Activated CD8-positive, alpha-beta memory T cell treated with anti-CD3 and anti-CD28 coated beads for 4 hours (primary cell): ENCODE measurements around the gene TOMM20.

Source experiments
- DNase-seq, 2 donors: peaks; one replicate each; pipeline ENCODE4 v3.0.0-alpha.2; 2020; ENCODE audit warnings: low read depth in 2 of 2

The TOMM20 gene

DNA sequence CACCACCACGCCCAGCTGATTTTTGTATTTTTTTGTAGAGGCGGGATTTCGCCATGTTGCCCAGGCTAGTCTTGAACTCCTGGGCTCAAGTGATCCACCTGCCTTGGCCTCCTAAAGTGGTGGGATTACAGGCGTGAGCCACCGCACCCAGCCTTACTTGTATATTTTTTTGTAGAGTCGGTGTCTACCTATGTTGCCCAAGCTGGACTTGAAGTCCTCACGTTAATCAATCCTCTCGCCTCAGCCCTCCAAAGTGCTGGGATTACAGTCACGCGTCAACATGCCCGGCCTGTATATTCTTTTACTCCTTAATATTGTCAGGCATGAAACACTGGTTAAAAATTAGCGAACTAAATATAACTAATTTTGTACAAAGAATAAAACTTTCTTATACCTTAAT, 5.5 kb upstream of the TOMM20 start:
- DNase-seq: no peak

GRCh38 chr1:235133086-235133485, 4.4 kb upstream of the TOMM20 start:
- DNase-seq: no peak

GRCh38 chr1:235131961-235132360, 3.3 kb upstream of the TOMM20 start:
- no peak for DNase-seq

DNA sequence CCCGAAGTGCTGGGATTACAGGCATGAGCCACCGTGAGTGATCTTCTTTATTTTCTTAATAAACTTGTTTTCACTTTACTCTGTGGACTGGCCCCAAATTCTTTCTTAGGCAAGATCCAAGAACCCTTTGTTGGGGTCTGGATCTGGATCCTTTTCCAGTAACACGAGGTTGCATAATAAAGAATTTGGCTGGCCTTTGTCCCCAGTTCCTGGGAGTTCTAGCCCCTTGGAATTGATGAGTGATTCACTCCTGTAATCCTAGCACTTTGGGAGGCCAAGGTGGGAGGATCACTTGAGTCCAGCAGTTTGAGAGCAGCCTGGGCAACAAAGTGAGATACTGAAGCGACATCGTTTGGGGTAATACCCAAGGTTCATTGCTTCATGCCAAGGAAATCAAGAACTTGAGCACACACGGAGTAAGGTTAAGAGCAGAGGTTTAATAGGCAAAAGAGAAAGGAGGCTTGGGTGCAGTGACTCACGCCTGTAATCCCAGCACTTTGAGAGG, 2.2 kb upstream of the TOMM20 start:
- DNase-seq: no peak

- DNase-seq: no peak
Observed at GRCh38 chr1:235129774-235130570, 1.3 kb upstream of the TOMM20 start.

DNA sequence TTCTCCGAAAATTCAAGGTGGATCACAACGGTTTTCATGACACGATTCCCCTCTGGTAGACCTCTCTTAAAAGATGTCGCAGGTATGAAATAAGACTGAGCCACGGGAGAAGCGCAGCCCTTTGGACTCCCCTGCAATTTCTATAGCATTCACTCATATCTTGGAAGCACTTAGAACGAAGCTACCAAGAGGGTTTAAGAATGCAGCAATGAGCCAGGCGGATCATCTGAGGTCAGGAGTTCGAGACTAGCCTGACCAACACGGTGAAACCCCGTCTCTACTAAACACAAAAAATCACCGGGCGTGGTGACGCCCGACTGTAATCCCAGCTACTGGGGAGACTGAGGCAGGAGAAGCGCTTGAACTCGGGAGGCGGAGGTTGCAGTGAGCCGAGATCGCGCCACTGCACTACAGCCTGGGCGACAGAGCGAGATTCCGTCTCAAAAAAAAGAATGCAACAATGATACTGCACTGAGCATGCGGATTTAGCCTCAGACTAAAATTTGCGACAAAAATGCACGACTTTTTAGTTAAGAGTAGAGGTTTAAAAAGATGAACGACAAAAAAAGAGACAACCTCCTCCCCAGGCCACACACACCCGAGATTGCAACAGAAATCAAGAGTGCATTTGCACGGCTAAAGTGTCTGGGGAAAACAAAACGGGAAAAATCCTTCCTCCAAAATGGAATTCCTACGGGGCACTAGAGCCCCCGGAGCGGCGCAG, 743 bp downstream of the TOMM20 start:
- DNase-seq: no peak

DNA sequence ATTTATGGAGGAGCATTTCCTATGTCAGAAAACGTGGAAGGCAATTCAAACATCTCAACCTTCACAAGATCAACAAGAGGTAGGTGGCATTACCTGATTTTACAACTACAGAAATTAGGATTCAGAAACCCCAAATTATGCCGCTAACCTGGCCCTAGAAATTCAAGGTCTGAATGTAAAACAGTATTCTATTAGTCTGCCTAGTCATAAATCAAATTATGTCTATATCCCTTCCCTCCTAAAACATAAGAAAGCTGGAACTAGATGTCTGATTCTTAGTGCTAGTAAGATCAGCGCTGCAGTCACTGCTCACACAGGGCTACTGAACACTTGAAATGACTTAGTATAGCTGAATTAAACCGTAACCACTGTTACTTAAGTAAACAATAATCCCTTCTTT, 1.4 kb downstream of the TOMM20 start:
- no peak for DNase-seq

GRCh38 chr1:235124665-235125064, 4.0 kb downstream of the TOMM20 start:
- no peak for DNase-seq

DNA sequence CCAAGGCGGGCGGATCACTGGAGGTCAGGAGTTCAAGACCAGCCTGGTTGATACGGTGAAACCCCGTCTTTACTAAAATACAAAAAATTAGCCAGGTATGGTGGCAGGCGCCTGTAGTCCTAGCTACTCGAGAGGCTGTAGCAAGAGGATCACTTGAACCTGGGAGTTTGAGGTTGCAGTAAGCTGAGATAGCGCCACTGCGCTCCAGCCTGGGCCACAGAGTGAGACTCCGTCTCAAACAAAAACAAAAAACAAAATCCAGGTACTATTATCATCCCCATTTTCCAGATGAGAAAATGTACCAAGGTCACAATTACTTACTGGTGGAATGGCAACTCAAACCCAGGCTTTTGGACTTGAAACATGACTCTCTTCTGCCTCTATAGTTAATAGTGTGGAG, 4.5 kb downstream of the TOMM20 start:
- DNase-seq: no peak

DNA sequence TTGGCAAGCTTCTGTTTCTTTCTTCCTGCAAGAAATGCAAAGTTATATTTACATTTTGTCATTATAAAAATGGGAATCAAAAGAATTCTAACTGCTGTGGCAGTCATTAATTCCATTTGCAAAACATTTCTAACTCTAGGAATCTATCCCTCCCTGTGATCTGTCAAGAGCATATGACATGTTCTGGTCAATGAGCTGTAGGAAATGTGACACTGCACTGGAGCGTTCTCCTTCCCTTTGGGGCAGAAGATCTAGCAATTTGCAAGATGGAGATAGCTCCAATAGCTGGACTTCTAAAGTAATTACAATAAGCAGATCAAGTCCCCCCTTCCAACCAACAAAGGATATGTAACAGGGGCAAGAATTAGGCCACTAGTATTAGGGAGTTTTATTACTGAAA, 6.3 kb downstream of the TOMM20 start:
- no peak for DNase-seq

GRCh38 chr1:235113183-235113917, 15.3 kb downstream of the TOMM20 start:
- DNase-seq: no peak

DNA sequence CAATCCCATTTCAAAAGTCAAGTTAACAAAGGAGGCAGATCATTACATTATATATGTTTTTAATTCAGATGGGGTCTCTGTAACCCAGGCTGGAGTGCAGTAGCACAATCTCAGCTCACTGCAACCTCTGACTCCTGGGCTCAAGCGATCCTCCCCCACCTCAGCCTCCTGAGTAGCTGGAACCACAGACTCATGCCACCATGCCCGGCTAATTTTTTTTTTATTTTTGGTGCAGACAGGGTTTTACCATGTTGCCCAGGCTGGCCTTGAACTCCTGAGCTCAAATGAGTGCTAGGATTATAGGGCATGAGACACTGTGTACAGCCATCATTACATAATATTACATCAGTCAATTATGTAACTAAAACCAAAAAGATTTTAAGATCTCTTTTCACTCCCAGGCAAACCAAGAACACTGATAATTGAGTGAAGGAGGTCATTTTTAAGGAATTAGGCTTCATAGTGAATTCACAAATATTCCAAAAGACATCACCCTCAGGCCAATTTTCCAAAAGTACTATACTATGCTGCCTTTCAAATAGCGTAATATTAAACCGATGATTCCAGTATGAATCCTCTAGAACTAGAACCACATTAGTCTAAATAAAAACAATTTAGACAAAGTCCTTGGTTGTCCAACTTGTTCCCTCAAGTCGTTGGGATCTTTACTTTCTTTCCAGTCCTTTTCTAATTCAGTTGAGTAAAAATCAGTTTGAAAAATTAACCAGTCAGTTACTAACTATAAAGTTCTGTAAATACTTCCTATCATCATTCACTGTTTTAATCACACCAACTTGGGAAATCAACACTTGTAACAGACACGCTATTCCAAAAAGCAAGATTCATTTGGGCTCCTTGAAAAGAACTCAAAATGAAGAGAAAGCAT, 16.1 kb downstream of the TOMM20 start:
- no peak for DNase-seq

DNA sequence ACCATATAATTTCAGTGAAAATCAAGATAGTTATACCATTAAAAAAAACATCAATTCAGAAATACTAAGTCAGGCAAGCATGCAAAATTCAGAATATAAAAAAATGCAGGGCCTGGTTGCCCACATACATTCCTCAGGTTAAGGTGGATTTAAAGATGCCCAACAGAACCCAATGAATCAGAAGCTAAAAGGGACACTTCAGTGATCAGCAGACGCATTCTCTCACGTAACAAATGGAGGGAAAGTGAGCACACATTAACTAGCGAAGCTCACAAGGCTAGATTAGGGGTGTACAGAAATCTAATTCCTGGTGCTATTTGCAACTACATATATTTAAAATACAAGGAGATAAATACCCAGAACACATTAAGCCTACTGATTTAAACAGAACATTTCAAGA, 17.5 kb downstream of the TOMM20 start:
- DNase-seq: no peak

- no peak for DNase-seq
Observed at GRCh38 chr1:235108876-235109275, 19.8 kb downstream of the TOMM20 start.

- DNase-seq: no peak
Observed at GRCh38 chr1:235108185-235108593, 20.4 kb downstream of the TOMM20 start.

DNA sequence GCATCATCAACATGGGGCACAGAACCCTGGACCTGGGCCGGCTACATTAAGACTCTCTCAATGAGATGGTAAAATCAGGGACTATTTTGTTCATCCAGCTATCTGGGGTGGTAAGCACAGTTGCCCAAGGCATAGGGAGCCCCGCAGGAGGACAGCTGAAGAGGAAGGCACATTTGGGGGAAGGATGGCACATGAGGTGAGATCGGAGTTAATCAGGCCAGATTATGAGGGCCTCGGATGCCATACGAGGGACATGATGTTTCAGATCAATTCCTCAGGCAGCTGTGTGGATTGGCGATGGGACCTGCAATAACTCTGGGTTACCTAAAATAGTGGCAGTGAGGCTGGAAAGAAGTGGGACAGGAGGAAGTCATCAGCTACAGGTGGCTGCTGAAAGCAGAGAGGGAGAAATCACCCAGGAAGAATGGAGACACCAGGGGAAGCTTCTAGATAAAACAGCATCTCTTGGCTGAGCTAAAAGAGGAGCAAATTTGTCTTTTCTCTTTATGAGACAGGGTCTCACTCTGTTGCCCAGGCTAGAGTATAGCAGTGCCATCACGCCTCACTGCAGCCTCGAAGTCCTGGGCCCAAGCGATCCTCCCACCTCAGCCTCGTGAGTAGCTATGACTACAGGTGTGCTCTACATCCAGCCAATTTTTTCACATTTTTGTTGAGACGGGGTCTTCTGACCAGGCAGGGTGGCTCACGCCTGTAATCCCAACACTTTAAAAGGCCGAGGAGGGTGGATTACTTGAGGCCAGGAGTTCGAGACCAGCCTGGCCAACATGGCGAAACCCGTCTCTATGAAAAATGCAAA, 21.1 kb downstream of the TOMM20 start:
- no peak for DNase-seq

DNA sequence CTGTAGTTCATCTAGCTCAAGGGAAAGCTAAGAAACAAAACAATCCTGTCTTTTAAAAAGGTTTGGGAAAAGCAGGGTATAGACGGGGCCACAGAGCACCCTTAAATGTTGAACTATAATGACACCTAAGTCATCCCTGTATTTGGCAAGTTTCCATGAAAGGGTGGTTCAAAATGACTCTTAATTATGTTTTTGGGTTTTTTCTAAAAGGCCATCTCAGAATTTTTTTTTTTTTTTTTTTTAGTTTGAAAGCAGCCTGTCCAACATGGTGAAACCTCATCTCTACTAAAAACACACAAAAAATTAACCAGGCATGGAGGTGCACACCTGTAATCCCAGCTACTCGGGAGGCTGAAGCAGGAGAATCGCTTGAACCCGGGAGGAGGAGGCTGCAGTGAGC, 22.2 kb downstream of the TOMM20 start:
- DNase-seq: no peak

- no peak for DNase-seq
Observed at GRCh38 chr1:235105051-235106043, 23.3 kb downstream of the TOMM20 start.

- DNase-seq: no peak
Observed at GRCh38 chr1:235102993-235103411, 25.6 kb downstream of the TOMM20 start.
